HCT116 (cell line): ENCODE results near the gene FBXL15. TPM values are rescaled to one million over a fixed set of nuclear protein-coding genes. Genes with fewer than 3 reads are reported as not detected.
A peak's percentile ranks its signal among the peaks of the same experiment; 100 is the strongest.

ENCODE experiments used
- ATAC-seq: fragments of 200-7000 bp; cut with Tn5 transposase; 2 replicates; pipeline ENCODE4 v1.9.1; 2020; ENCODE audit warnings: mild to moderate bottlenecking, moderate library complexity
- BruUV-seq: library from RNA; stranded (reverse); fragments of 400-500 nt; replicated peaks from 2 replicates; lab custom pipeline; 2021; lab: Mats Ljungman, UMichigan
- CTCF ChIA-PET: fragments of 300-600 bp; sonication (Branson Sonifier 250); formaldehyde crosslinking; loops from one replicate; lab custom pipeline; 2021; ENCODE audit warnings: antibody characterized with exemption; lab: Charles Lee
- POLR2A ChIA-PET: fragments of 300-600, 350-600 bp; sonication (Branson Sonifier 250); formaldehyde crosslinking; loops from one replicate; lab custom pipeline; 2021; ENCODE audit warnings: antibody characterized with exemption; lab: Charles Lee
- RAD21 ChIA-PET, 2 experiments: fragments of 300-600 bp; sonication (Branson Sonifier 250); formaldehyde crosslinking; loops; one replicate each; lab custom pipeline; 2023; ENCODE audit warnings: low total read pairs in 2 of 2; ENCODE audit not compliant: uncharacterized antibody in 2 of 2, unreplicated experiment in 2 of 2, low non-redundant PET in 1 of 2; lab: Charles Lee
- DNase-seq: peaks from one replicate; pipeline ENCODE4 v3.0.0-alpha.2; 2010; ENCODE audit warnings: low read depth, low spot score
- H2AFZ ChIP-seq: fragments of 200-600 bp; shearing (Covaris generic), sonication (generic); 2 replicates; pipeline ENCODE4 v1.6.1; 2017; ENCODE audit warnings: low read depth, mixed run types, mixed read lengths, antibody characterized with exemption, low read length; ENCODE audit not compliant: poor library complexity, severe bottlenecking
- H3K27ac ChIP-seq: 2 replicates; pipeline ENCODE4 v1.5.1; 2012; ENCODE audit warnings: low read depth, low read length
- H3K27me3 ChIP-seq: fragments of 200-600 bp; sonication (generic); 2 replicates; pipeline ENCODE4 v1.6.1; 2016; ENCODE audit warnings: mixed run types, low read length, mixed read lengths; ENCODE audit not compliant: insufficient read depth
- H3K36me3 ChIP-seq, 2 experiments: fragments of 200-500 bp in 1 of 2; fragments of 200-600 bp in 1 of 2; sonication (Bioruptor generic) in 1 of 2; sonication (generic) in 1 of 2; 2 replicates each; pipeline versions ENCODE4 v1.5.1 to v1.6.1; 2014 to 2016; ENCODE audit warnings: low read length in 2 of 2, inconsistent platforms in 1 of 2, mixed read lengths in 1 of 2, mixed run types in 1 of 2; ENCODE audit not compliant: insufficient read depth in 2 of 2, control insufficient read depth in 1 of 2
- H3K4me1 ChIP-seq, 2 experiments: fragments of 200-600 bp in 1 of 2; sonication (generic) in 1 of 2; 2 replicates each; pipeline versions ENCODE4 v1.5.1 to v1.6.1; 2012 to 2017; ENCODE audit warnings: low read length in 2 of 2, inconsistent platforms in 1 of 2, mild to moderate bottlenecking in 1 of 2, mixed read lengths in 1 of 2, mixed run types in 1 of 2, moderate library complexity in 1 of 2; ENCODE audit not compliant: insufficient read depth in 2 of 2, control insufficient read depth in 1 of 2
- H3K4me2 ChIP-seq: fragments of 200-600 bp; sonication (generic); 2 replicates; pipeline ENCODE4 v1.6.1; 2017; ENCODE audit warnings: mixed run types, low read length, mixed read lengths
- H3K4me3 ChIP-seq, 2 experiments: fragments of 200-600 bp in 1 of 2; sonication (generic) in 1 of 2; replicated peaks in 1 of 2; 2 replicates each; pipeline ENCODE4 v1.5.1; 2011 to 2016; ENCODE audit warnings: low read length in 2 of 2, control low read depth in 1 of 2, low read depth in 1 of 2, mild to moderate bottlenecking in 1 of 2, mixed read lengths in 1 of 2, mixed run types in 1 of 2
- H3K79me2 ChIP-seq: fragments of 200-600 bp; sonication (generic); 2 replicates; pipeline ENCODE4 v1.6.1; 2017; ENCODE audit warnings: mild to moderate bottlenecking, mixed run types, low read length, moderate library complexity, mixed read lengths; ENCODE audit not compliant: insufficient read depth
- H3K9ac ChIP-seq: fragments of 200-600 bp; sonication (generic); 2 replicates; pipeline ENCODE4 v1.6.1; 2016; ENCODE audit warnings: low read length, mixed read lengths
- H3K9me2 ChIP-seq: fragments of 200-600 bp; sonication (generic), shearing (Covaris generic); 2 replicates; pipeline ENCODE4 v1.6.1; 2017; ENCODE audit warnings: mixed run types, mild to moderate bottlenecking, moderate library complexity; ENCODE audit not compliant: insufficient read depth
- H3K9me3 ChIP-seq, 2 experiments: fragments of 200-500 bp in 1 of 2; fragments of 200-600 bp in 1 of 2; sonication (Bioruptor generic) in 1 of 2; sonication (generic) in 1 of 2; 2 replicates each; pipeline ENCODE4 v1.6.1; 2014 to 2017; ENCODE audit warnings: low read length in 2 of 2, mixed read lengths in 2 of 2, inconsistent platforms in 1 of 2, low read depth in 1 of 2, mild to moderate bottlenecking in 1 of 2, mixed run types in 1 of 2, moderate library complexity in 1 of 2; ENCODE audit not compliant: control insufficient read depth in 1 of 2, insufficient read depth in 1 of 2
- H4K20me1 ChIP-seq: fragments of 200-600 bp; sonication (generic), shearing (Covaris generic); 2 replicates; pipeline ENCODE4 v1.6.1; 2017; ENCODE audit warnings: mixed run types, mild to moderate bottlenecking, moderate library complexity; ENCODE audit not compliant: insufficient read depth
- EZH2phosphoT487 ChIP-seq: fragments of 200-600 bp; IDR thresholded peaks from 2 replicates; pipeline ENCODE4 v1.6.1; 2018; ENCODE audit warnings: antibody characterized with exemption, borderline replicate concordance
- JUND ChIP-seq: IDR thresholded peaks from 2 replicates; pipeline ENCODE4 v1.6.1; 2012
- RAD21 ChIP-seq: IDR thresholded peaks from 2 replicates; pipeline ENCODE4 v1.6.1; 2012; ENCODE audit warnings: low read depth, mild to moderate bottlenecking
- SIN3A ChIP-seq: IDR thresholded peaks from 2 replicates; pipeline ENCODE4 v1.6.1; 2012; ENCODE audit warnings: low read depth
- SP1 ChIP-seq: IDR thresholded peaks from 2 replicates; pipeline ENCODE4 v1.6.1; 2012; ENCODE audit warnings: low read depth
- ZNF274 ChIP-seq: fragments of 200-500 bp; sonication (Bioruptor generic); IDR thresholded peaks from 2 replicates; pipeline ENCODE4 v1.6.1; 2014; ENCODE audit warnings: mild to moderate bottlenecking, low read depth, low read length, inconsistent platforms
- intact Hi-C: fragments of 100-400 bp; cut with micrococcal nuclease; formaldehyde crosslinking; loops from 2 replicates; pipeline ENCODE4 v1.10.0; 2022
- microRNA counts: library from miRNA; unstranded; fragments of <30 nt; microRNA quantifications from one replicate; lab custom pipeline; 2015
- microRNA-seq: library from miRNA; unstranded; fragments of <30 nt; microRNA quantifications from one replicate; pipeline ENCODE4, GENCODE V29; 2016; ENCODE audit warnings: borderline number of aligned reads
- total RNA-seq: library from RNA; stranded (reverse); gene quantifications from one replicate; pipeline ENCODE4 v1.2.1, GENCODE V29; 2021; ENCODE audit not compliant: unreplicated experiment
- TF ChIP-seq, protein P1 (sequence below), 3 experiments: fragments of 200-600 bp in 1 of 3; sonication (generic) in 1 of 3; IDR thresholded peaks in 2 of 3; conservative IDR thresholded peaks in 1 of 3; 2 replicates each; pipeline ENCODE4 v1.5.1; 2012 to 2017; ENCODE audit warnings: low read depth in 2 of 3, low read length in 2 of 3, antibody characterized with exemption in 1 of 3, borderline replicate concordance in 1 of 3, control low read depth in 1 of 3, mild to moderate bottlenecking in 1 of 3, mixed read lengths in 1 of 3, mixed run types in 1 of 3, moderate library complexity in 1 of 3; ENCODE audit not compliant: insufficient read depth in 1 of 3
- TF ChIP-seq, protein P2 (sequence below): IDR thresholded peaks from 2 replicates; pipeline ENCODE4 v1.6.1; 2012
- TF ChIP-seq, protein P3 (sequence below): IDR thresholded peaks from 2 replicates; pipeline ENCODE4 v1.6.1; 2012; ENCODE audit warnings: low read depth

FBXL15 gene
- total RNA-seq, 1 experiment from 2014 or later: 21.1 TPM

DNA sequence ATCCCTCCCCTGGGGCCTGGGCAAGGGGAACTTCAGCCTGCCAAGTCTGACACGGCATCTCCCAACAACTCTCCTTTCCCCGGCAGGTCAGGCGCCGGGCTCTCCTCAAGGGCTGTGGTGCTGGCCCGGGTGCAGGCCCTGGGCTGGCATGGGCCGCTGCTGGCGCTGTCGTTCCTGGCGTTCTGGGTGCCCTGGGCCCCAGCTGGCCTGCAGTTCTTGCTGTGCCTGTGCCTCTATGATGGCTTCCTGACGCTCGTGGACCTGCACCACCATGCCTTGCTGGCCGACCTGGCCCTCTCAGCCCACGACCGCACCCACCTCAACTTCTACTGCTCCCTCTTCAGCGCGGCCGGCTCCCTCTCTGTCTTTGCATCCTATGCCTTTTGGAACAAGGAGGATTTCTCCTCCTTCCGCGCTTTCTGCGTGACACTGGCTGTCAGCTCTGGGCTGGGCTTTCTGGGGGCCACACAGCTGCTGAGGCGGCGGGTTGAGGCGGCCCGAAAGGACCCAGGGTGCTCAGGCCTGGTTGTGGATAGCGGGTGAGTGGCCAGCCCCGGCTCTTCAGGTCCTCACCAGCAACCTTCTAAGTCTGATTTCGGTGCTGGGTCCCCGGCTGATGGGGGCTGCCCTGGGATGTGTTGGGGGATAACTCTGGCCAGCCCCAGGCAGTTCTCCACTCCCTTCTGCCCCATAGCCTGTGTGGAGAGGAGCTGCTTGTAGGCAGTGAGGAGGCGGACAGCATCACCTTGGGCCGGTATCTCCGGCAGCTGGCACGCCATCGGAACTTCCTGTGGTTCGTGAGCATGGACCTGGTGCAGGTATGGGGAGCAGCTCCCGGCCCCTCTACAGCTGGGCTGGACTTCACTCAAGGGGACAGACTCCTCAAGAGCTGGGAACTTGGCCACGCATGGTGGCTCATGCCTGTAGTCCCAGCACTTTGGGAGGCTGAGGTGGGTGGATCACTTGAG, 50.2 kb downstream of the FBXL15 start:
- Histone ChIP-seq H3K9ac (no peak overlapping the region), H3K27me3 (no peaks in the 10 kb centered on the region), H3K4me3 (no peak overlapping the region), H3K9me2 (no peaks in the 10 kb centered on the region), H3K27ac (no peak overlapping the region), H3K4me2 (no peak overlapping the region), H4K20me1 (no peaks in the 10 kb centered on the region)
- BruUV-seq: no TSS peak
- CTCF ChIA-PET: interaction anchor here (0.9 kb wide), 1 partner anchor 241 kb away, joined by 3 read pairs; no protein-coding TSS in a partner anchor
- no peak for DNase-seq
- no peak for TF ChIP-seq EZH2phosphoT487
- no peak for TF ChIP-seq JUND
- TF ChIP-seq, protein P1, sequence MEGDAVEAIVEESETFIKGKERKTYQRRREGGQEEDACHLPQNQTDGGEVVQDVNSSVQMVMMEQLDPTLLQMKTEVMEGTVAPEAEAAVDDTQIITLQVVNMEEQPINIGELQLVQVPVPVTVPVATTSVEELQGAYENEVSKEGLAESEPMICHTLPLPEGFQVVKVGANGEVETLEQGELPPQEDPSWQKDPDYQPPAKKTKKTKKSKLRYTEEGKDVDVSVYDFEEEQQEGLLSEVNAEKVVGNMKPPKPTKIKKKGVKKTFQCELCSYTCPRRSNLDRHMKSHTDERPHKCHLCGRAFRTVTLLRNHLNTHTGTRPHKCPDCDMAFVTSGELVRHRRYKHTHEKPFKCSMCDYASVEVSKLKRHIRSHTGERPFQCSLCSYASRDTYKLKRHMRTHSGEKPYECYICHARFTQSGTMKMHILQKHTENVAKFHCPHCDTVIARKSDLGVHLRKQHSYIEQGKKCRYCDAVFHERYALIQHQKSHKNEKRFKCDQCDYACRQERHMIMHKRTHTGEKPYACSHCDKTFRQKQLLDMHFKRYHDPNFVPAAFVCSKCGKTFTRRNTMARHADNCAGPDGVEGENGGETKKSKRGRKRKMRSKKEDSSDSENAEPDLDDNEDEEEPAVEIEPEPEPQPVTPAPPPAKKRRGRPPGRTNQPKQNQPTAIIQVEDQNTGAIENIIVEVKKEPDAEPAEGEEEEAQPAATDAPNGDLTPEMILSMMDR (IDR thresholded peaks at IDR 0.05 in 2 of 3, conservative IDR thresholded peaks at IDR 0.05 in 1 of 3; ENCODE audit: borderline replicate concordance in 1 of 3, insufficient read depth in 1 of 3, low read depth in 2 of 3, low read length in 2 of 3): no peak
- TF ChIP-seq, protein P2, sequence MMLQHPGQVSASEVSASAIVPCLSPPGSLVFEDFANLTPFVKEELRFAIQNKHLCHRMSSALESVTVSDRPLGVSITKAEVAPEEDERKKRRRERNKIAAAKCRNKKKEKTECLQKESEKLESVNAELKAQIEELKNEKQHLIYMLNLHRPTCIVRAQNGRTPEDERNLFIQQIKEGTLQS: no peak
- no peak for TF ChIP-seq SIN3A
- TF ChIP-seq ZNF274: no peak
- TF ChIP-seq RAD21: no peak
- TF ChIP-seq, protein P3, sequence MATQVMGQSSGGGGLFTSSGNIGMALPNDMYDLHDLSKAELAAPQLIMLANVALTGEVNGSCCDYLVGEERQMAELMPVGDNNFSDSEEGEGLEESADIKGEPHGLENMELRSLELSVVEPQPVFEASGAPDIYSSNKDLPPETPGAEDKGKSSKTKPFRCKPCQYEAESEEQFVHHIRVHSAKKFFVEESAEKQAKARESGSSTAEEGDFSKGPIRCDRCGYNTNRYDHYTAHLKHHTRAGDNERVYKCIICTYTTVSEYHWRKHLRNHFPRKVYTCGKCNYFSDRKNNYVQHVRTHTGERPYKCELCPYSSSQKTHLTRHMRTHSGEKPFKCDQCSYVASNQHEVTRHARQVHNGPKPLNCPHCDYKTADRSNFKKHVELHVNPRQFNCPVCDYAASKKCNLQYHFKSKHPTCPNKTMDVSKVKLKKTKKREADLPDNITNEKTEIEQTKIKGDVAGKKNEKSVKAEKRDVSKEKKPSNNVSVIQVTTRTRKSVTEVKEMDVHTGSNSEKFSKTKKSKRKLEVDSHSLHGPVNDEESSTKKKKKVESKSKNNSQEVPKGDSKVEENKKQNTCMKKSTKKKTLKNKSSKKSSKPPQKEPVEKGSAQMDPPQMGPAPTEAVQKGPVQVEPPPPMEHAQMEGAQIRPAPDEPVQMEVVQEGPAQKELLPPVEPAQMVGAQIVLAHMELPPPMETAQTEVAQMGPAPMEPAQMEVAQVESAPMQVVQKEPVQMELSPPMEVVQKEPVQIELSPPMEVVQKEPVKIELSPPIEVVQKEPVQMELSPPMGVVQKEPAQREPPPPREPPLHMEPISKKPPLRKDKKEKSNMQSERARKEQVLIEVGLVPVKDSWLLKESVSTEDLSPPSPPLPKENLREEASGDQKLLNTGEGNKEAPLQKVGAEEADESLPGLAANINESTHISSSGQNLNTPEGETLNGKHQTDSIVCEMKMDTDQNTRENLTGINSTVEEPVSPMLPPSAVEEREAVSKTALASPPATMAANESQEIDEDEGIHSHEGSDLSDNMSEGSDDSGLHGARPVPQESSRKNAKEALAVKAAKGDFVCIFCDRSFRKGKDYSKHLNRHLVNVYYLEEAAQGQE: no peak
- TF ChIP-seq SP1: no peak
- TF ChIP-seq, all 23 proteins: peak for 0
- Histone ChIP-seq H3K36me3 (peaks cover 2 to 15% of the 10 kb centered on the region in 2 experiments; a peak in 1 of 4 replicates), H2AFZ (no peak overlapping the region), H3K9me3 (no peaks in the 10 kb centered on the region), H3K4me1 (peaks cover 4 to 10% of the 10 kb centered on the region in 2 experiments; a peak in 2 of 4 replicates), H3K79me2 (0 out of 2 replicates have a peak, but pooled peaks cover under 1% of the 10 kb centered on the region)
- ATAC-seq: no peak
- ChIA-PET POLR2A (no interaction called here), RAD21 (no interaction called here)
- intact Hi-C loops: no loop called here

MicroRNA genes within 50 kb of the gene (microRNA counts, 767-probe panel; counts per million panel counts)
- microRNA hsa-miR-146b-3p (lab: Ali Mortazavi, UCI): not detected
- not detected for microRNA hsa-miR-146b-5p (lab: Ali Mortazavi, UCI)

Small RNA genes within 50 kb of the gene (microRNA-seq; reads per million reads assigned to microRNA genes)
- 81.4 reads per million, percentile 61 among the genes with 10 or more reads in this experiment for gene MIR146B

Other genes starting within 250 kb of the FBXL15 start
- gene ELOVL3, start 194.5 kb upstream of the FBXL15 start, total RNA-seq: 5.5 TPM
- gene PITX3, start 179.3 kb upstream of the FBXL15 start, total RNA-seq: 1.9 TPM
- gene GBF1, start 175.3 kb upstream of the FBXL15 start, total RNA-seq: 58.9 TPM
- gene NFKB2, start 25.1 kb upstream of the FBXL15 start, total RNA-seq: 115 TPM
- 9.7 TPM for gene PSD, start 2.1 kb upstream of the FBXL15 start, total RNA-seq
- 96.7 TPM for gene CUEDC2, start 11.7 kb downstream of the FBXL15 start, total RNA-seq
- 2.1 TPM for gene C10orf95, start 30.7 kb downstream of the FBXL15 start, total RNA-seq
- 94.2 TPM for gene ACTR1A, start 81.9 kb downstream of the FBXL15 start, total RNA-seq
- gene SUFU, start 83.1 kb downstream of the FBXL15 start, total RNA-seq: 18.8 TPM
- 91.6 TPM for gene TRIM8, start 223.6 kb downstream of the FBXL15 start, total RNA-seq